Measurements from ENCODE around the gene FBL.
A peak's percentile ranks its signal among the peaks of the same experiment; 100 is the strongest.
"Not testable (repeated sequence)": the region's sequence is repeated elsewhere in the genome, so short reads cannot be mapped to it uniquely, and the experiment has no call there.

FBL gene

GRCh38 chr19:39845933-39846677 is at the start of gene FBL:
Gene FBL, minus strand, starts transcription at chr19:39846379. Its CDS starts 79 bp downstream, at chr19:39846300.
- TF ChIP-seq CTCF (IDR thresholded peaks at IDR 0.05; ENCODE audit: insufficient read depth, low read length, missing control alignments): no peak
- ChIA-PET CTCF (interaction anchor here (1.0 to 8.7 kb wide), 9 partner anchors 10 to 125 kb away, joined by 3 to 124 read pairs (median 17); partner anchors contain the start of gene PSMC4), POLR2A (interaction anchor here (0.9 to 2.3 kb wide), 2 partner anchors 124 to 330 kb away, joined by 3 to 9 read pairs; partner anchors contain the start of gene PSMC4)
- DNase-seq (ENCODE audit: low read depth, low spot score): peak; percentile 19
- peak within 1 kb of the TSS; percentile 90 for H3K4me3 ChIP-seq (ENCODE audit: low read depth, low read length)

- H3K4me3 ChIP-seq (ENCODE audit: low read depth, low read length); POLR2A ChIA-PET; CTCF ChIA-PET; DNase-seq (ENCODE audit: low read depth, low spot score): not testable (repeated sequence)
Measured at GRCh38 chr19:39895096-39895495, 48.9 kb upstream of the FBL start.

GRCh38 chr19:39894236-39894606 is 48.0 kb upstream of the FBL start:
- H3K4me3 ChIP-seq (ENCODE audit: low read depth, low read length); DNase-seq (ENCODE audit: low read depth, low spot score); CTCF ChIA-PET; POLR2A ChIA-PET: not testable (repeated sequence)

- DNase-seq (ENCODE audit: low read depth, low spot score); H3K4me3 ChIP-seq (ENCODE audit: low read depth, low read length); CTCF ChIA-PET; POLR2A ChIA-PET: not testable (repeated sequence)
Measured at GRCh38 chr19:39893366-39894235, 47.4 kb upstream of the FBL start.

GRCh38 chr19:39892506-39892902 is 46.3 kb upstream of the FBL start:
- POLR2A ChIA-PET; H3K4me3 ChIP-seq (ENCODE audit: low read depth, low read length); DNase-seq (ENCODE audit: low read depth, low spot score); CTCF ChIA-PET: not testable (repeated sequence)

GRCh38 chr19:39891660-39892505 is 45.7 kb upstream of the FBL start:
- H3K4me3 ChIP-seq (ENCODE audit: low read depth, low read length); CTCF ChIA-PET; DNase-seq (ENCODE audit: low read depth, low spot score); POLR2A ChIA-PET: not testable (repeated sequence)

- no peak for DNase-seq (ENCODE audit: low read depth, low spot score)
- ChIA-PET CTCF (no interaction called here), POLR2A (no interaction called here)
- no peak for TF ChIP-seq CTCF (IDR thresholded peaks at IDR 0.05; ENCODE audit: insufficient read depth, low read length, missing control alignments)
- H3K4me3 ChIP-seq (ENCODE audit: low read depth, low read length): no peak overlapping the region
Measured at GRCh38 chr19:39890755-39891551, 44.8 kb upstream of the FBL start.

- POLR2A ChIA-PET: not testable (repeated sequence)
Measured at GRCh38 chr19:39889872-39890754, 43.9 kb upstream of the FBL start.

GRCh38 chr19:39887456-39887951 is 41.3 kb upstream of the FBL start:
- CTCF ChIA-PET; H3K4me3 ChIP-seq (ENCODE audit: low read depth, low read length); POLR2A ChIA-PET; DNase-seq (ENCODE audit: low read depth, low spot score): not testable (repeated sequence)

More at GRCh38 chr19:39889872-39890754, 43.9 kb upstream of the FBL start:
- CTCF ChIA-PET; H3K4me3 ChIP-seq (ENCODE audit: low read depth, low read length); DNase-seq (ENCODE audit: low read depth, low spot score): not testable (repeated sequence)

- POLR2A ChIA-PET; DNase-seq (ENCODE audit: low read depth, low spot score); H3K4me3 ChIP-seq (ENCODE audit: low read depth, low read length); CTCF ChIA-PET: not testable (repeated sequence)
Measured at GRCh38 chr19:39885821-39886554, 39.8 kb upstream of the FBL start.

GRCh38 chr19:39884721-39885120 is 38.5 kb upstream of the FBL start:
- H3K4me3 ChIP-seq (ENCODE audit: low read depth, low read length); DNase-seq (ENCODE audit: low read depth, low spot score); CTCF ChIA-PET; POLR2A ChIA-PET: not testable (repeated sequence)
